GM23338 (cell line): ENCODE measurements around the gene KCNJ8. TPM values are rescaled to one million over a fixed set of nuclear protein-coding genes. Genes with fewer than 3 reads are reported as not detected.

Experiments used
- ATAC-seq: fragments of 200-7000 bp; cut with Tn5 transposase; 3 replicates; pipeline ENCODE4 v1.9.1; 2020
- DNase-seq: peaks from one replicate; pipeline ENCODE4 v3.0.0-alpha.2; 2015; ENCODE audit warnings: low spot score
- H2AFZ ChIP-seq: fragments of 200-600 bp; sonication (generic); 2 replicates; pipeline ENCODE4 v1.8.0; 2016; ENCODE audit warnings: antibody characterized with exemption, mild to moderate bottlenecking, moderate library complexity
- H3F3A ChIP-seq: fragments of 200-600 bp; sonication (generic); replicated peaks from 2 replicates; pipeline ENCODE4 v1.8.0; 2017; ENCODE audit warnings: antibody characterized with exemption, mixed run types, low read depth
- H3K27ac ChIP-seq: fragments of 200-600 bp; sonication (generic); 2 replicates; pipeline ENCODE4 v1.6.1; 2016; ENCODE audit warnings: low read depth
- H3K27me3 ChIP-seq: fragments of 200-600 bp; sonication (generic); 2 replicates; pipeline ENCODE4 v1.8.0; 2016; ENCODE audit warnings: mild to moderate bottlenecking, mixed run types, moderate library complexity; ENCODE audit not compliant: insufficient read depth
- H3K36me3 ChIP-seq: fragments of 200-600 bp; sonication (generic); 2 replicates; pipeline ENCODE4 v1.8.0; 2016; ENCODE audit warnings: mild to moderate bottlenecking; ENCODE audit not compliant: insufficient read depth
- H3K4me1 ChIP-seq: fragments of 200-600 bp; sonication (generic); 2 replicates; pipeline ENCODE4 v1.8.0; 2016; ENCODE audit warnings: mild to moderate bottlenecking, moderate library complexity; ENCODE audit not compliant: insufficient read depth
- H3K4me2 ChIP-seq: fragments of 200-600 bp; sonication (generic); 2 replicates; pipeline ENCODE4 v1.7.1; 2017; ENCODE audit warnings: mixed run types
- H3K4me3 ChIP-seq: fragments of 200-600 bp; sonication (generic); 2 replicates; pipeline ENCODE4 v1.6.1; 2016; ENCODE audit warnings: mixed run types
- H3K79me2 ChIP-seq: fragments of 200-600 bp; sonication (generic); replicated peaks from 2 replicates; pipeline ENCODE4 v1.8.0; 2017; ENCODE audit warnings: mild to moderate bottlenecking; ENCODE audit not compliant: insufficient read depth
- H3K9me2 ChIP-seq: fragments of 200-600 bp; sonication (generic); 2 replicates; pipeline ENCODE4 v1.8.0; 2017; ENCODE audit not compliant: insufficient read depth
- H4K20me1 ChIP-seq: fragments of 200-600 bp; sonication (generic); replicated peaks from 2 replicates; pipeline ENCODE4 v1.8.0; 2017; ENCODE audit warnings: mild to moderate bottlenecking; ENCODE audit not compliant: insufficient read depth
- H3K27ac Mint-ChIP-seq: 2 replicates; pipeline ENCODE4 v1.8.0; 2020; ENCODE audit warnings: inconsistent platforms, mild to moderate bottlenecking, moderate library complexity, mixed read lengths
- H3K27me3 Mint-ChIP-seq: 3 replicates; pipeline ENCODE4 v1.8.0; 2022; ENCODE audit warnings: low read depth, mild to moderate bottlenecking, moderate library complexity, mixed read lengths, inconsistent platforms; ENCODE audit not compliant: insufficient read depth, poor library complexity
- H3K36me3 Mint-ChIP-seq: 3 replicates; pipeline ENCODE4 v1.8.0; 2021; ENCODE audit warnings: low read depth, mild to moderate bottlenecking, inconsistent platforms, moderate library complexity, mixed read lengths
- H3K4me1 Mint-ChIP-seq: 3 replicates; pipeline ENCODE4 v1.8.0; 2020; ENCODE audit warnings: mild to moderate bottlenecking, inconsistent platforms, mixed read lengths
- H3K4me3 Mint-ChIP-seq: 3 replicates; pipeline ENCODE4 v1.8.0; 2021; ENCODE audit warnings: moderate library complexity, mild to moderate bottlenecking, inconsistent platforms, mixed read lengths
- H3K9me3 Mint-ChIP-seq: 3 replicates; pipeline ENCODE4 v1.8.0; 2020; ENCODE audit warnings: moderate library complexity, mild to moderate bottlenecking, inconsistent platforms, mixed read lengths
- CREB1 ChIP-seq: fragments of 250-450 bp; sonication (Bioruptor Pico); IDR thresholded peaks from 2 replicates; pipeline ENCODE4 v1.5.0; 2020; ENCODE audit warnings: low read depth, mild to moderate bottlenecking, moderate library complexity
- CTCF ChIP-seq, 2 experiments: fragments of 200-600 bp in 1 of 2; sonication (generic) in 1 of 2; conservative IDR thresholded peaks; 2 replicates each; pipeline versions ENCODE4 v1.5.1 to v1.6.1; 2016 to 2017; ENCODE audit warnings: antibody characterized with exemption in 2 of 2, low read depth in 2 of 2, mild to moderate bottlenecking in 2 of 2, moderate library complexity in 1 of 2
- ETS1 ChIP-seq: IDR thresholded peaks from 2 replicates; pipeline ENCODE4 v1.6.1; 2016; ENCODE audit warnings: antibody characterized with exemption
- EZH2 ChIP-seq: fragments of 200-600 bp; sonication (generic); IDR thresholded peaks from one replicate; pipeline ENCODE4 v1.8.0; 2017; ENCODE audit warnings: antibody characterized with exemption, mild to moderate bottlenecking, low read depth; ENCODE audit not compliant: unreplicated experiment
- EZH2phosphoT487 ChIP-seq: fragments of 200-600 bp; sonication (generic); IDR thresholded peaks from one replicate; pipeline ENCODE4 v1.8.1; 2018; ENCODE audit warnings: antibody characterized with exemption; ENCODE audit not compliant: unreplicated experiment
- JUNB ChIP-seq: IDR thresholded peaks from one replicate; pipeline ENCODE4 v1.6.1; 2016; ENCODE audit warnings: antibody characterized with exemption; ENCODE audit not compliant: unreplicated experiment
- NANOG ChIP-seq: IDR thresholded peaks from 2 replicates; pipeline ENCODE4 v1.6.1; 2016; ENCODE audit warnings: antibody characterized with exemption, borderline replicate concordance
- POLR2AphosphoS5 ChIP-seq: IDR thresholded peaks from 2 replicates; pipeline ENCODE4 v1.6.1; 2016; ENCODE audit warnings: antibody characterized with exemption, low read depth
- REST ChIP-seq: IDR thresholded peaks from one replicate; pipeline ENCODE4 v1.6.1; 2018; ENCODE audit warnings: antibody characterized with exemption; ENCODE audit not compliant: unreplicated experiment
- STAT1 ChIP-seq: IDR thresholded peaks from one replicate; pipeline ENCODE4 v1.6.1; 2016; ENCODE audit warnings: antibody characterized with exemption; ENCODE audit not compliant: unreplicated experiment
- ZNF114 ChIP-seq: fragments of 250-450 bp; sonication (Bioruptor Pico); IDR thresholded peaks from 2 replicates; pipeline ENCODE4 v1.5.0; 2020; ENCODE audit warnings: mild to moderate bottlenecking, moderate library complexity
- ZNF331 ChIP-seq: fragments of 250-450 bp; sonication (Bioruptor Pico); IDR thresholded peaks from 2 replicates; pipeline ENCODE4 v1.5.0; 2020; ENCODE audit warnings: low read depth, mild to moderate bottlenecking, moderate library complexity
- polyA plus RNA-seq: library from polyadenylated mRNA; unstranded; fragments of >200 nt; fragmentation: Nextera tagmentation; extraction: Ambion mirVana; gene quantifications from 2 replicates; pipeline ENCODE4 v1.2.1, GENCODE V29; 2016
- total RNA-seq: library from RNA; depleted of rRNA; stranded (reverse); fragments of >200 nt; shearing (Covaris generic); gene quantifications from 2 replicates; pipeline ENCODE4 v1.2.3, GENCODE V29; 2014
- TF ChIP-seq, protein P1 (sequence below): fragments of 250-450 bp; sonication (Bioruptor Pico); IDR thresholded peaks from 2 replicates; pipeline ENCODE4 v1.5.0; 2020; ENCODE audit warnings: mild to moderate bottlenecking, moderate library complexity

KCNJ8 gene
- total and polyA plus RNA-seq, 2 experiments from 2014 or later: 0.82 to 0.87 TPM

GRCh38 chr12:21766403-21766802 lies 8.1 kb downstream of the KCNJ8 start:
- Histone ChIP-seq H3K27me3 (no peaks in the 10 kb centered on the region), H3K4me2 (no peak overlapping the region), H3K79me2 (no peaks in the 10 kb centered on the region), H3K27ac (no peak overlapping the region), H3K9me2 (no peaks in the 10 kb centered on the region), H4K20me1 (no peaks in the 10 kb centered on the region), H3F3A (no peaks in the 10 kb centered on the region), H2AFZ (no peak overlapping the region), H3K4me1 (no peaks in the 10 kb centered on the region), H3K36me3 (no peaks in the 10 kb centered on the region), H3K4me3 (no peak overlapping the region)
- TF ChIP-seq REST (no peak), NANOG (no peak), CREB1 (CRISPR knock-in tag) (no peak), ZNF114 (no peak), ZNF331 (CRISPR knock-in tag) (no peak), CTCF (conservative IDR thresholded peaks at IDR 0.05; ENCODE audit: low read depth in 2 of 2) (no peak), POLR2AphosphoS5 (no peak), ETS1 (no peak), EZH2 (no peak), EZH2phosphoT487 (no peak), STAT1 (no peak), JUNB (no peak)
- TF ChIP-seq, protein P1, sequence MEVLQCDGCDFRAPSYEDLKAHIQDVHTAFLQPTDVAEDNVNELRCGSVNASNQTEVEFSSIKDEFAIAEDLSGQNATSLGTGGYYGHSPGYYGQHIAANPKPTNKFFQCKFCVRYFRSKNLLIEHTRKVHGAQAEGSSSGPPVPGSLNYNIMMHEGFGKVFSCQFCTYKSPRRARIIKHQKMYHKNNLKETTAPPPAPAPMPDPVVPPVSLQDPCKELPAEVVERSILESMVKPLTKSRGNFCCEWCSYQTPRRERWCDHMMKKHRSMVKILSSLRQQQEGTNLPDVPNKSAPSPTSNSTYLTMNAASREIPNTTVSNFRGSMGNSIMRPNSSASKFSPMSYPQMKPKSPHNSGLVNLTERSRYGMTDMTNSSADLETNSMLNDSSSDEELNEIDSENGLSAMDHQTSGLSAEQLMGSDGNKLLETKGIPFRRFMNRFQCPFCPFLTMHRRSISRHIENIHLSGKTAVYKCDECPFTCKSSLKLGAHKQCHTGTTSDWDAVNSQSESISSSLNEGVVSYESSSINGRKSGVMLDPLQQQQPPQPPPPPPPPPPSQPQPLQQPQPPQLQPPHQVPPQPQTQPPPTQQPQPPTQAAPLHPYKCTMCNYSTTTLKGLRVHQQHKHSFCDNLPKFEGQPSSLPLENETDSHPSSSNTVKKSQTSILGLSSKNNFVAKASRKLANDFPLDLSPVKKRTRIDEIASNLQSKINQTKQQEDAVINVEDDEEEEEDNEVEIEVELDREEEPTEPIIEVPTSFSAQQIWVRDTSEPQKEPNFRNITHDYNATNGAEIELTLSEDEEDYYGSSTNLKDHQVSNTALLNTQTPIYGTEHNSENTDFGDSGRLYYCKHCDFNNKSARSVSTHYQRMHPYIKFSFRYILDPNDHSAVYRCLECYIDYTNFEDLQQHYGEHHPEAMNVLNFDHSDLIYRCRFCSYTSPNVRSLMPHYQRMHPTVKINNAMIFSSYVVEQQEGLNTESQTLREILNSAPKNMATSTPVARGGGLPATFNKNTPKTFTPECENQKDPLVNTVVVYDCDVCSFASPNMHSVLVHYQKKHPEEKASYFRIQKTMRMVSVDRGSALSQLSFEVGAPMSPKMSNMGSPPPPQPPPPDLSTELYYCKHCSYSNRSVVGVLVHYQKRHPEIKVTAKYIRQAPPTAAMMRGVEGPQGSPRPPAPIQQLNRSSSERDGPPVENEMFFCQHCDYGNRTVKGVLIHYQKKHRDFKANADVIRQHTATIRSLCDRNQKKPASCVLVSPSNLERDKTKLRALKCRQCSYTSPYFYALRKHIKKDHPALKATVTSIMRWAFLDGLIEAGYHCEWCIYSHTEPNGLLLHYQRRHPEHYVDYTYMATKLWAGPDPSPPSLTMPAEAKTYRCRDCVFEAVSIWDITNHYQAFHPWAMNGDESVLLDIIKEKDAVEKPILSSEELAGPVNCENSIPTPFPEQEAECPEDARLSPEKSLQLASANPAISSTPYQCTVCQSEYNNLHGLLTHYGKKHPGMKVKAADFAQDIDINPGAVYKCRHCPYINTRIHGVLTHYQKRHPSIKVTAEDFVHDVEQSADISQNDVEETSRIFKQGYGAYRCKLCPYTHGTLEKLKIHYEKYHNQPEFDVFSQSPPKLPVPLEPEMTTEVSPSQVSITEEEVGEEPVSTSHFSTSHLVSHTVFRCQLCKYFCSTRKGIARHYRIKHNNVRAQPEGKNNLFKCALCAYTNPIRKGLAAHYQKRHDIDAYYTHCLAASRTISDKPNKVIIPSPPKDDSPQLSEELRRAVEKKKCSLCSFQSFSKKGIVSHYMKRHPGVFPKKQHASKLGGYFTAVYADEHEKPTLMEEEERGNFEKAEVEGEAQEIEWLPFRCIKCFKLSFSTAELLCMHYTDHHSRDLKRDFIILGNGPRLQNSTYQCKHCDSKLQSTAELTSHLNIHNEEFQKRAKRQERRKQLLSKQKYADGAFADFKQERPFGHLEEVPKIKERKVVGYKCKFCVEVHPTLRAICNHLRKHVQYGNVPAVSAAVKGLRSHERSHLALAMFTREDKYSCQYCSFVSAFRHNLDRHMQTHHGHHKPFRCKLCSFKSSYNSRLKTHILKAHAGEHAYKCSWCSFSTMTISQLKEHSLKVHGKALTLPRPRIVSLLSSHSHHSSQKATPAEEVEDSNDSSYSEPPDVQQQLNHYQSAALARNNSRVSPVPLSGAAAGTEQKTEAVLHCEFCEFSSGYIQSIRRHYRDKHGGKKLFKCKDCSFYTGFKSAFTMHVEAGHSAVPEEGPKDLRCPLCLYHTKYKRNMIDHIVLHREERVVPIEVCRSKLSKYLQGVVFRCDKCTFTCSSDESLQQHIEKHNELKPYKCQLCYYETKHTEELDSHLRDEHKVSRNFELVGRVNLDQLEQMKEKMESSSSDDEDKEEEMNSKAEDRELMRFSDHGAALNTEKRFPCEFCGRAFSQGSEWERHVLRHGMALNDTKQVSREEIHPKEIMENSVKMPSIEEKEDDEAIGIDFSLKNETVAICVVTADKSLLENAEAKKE (CRISPR knock-in tag): no peak
- DNase-seq (no peak), ATAC-seq (no peak)
- Mint-ChIP-seq H3K36me3 (no peaks in the 10 kb centered on the region), H3K27me3 (no peaks in the 10 kb centered on the region), H3K9me3 (no peaks in the 10 kb centered on the region), H3K27ac (no peak overlapping the region), H3K4me1 (no peaks in the 10 kb centered on the region), H3K4me3 (no peak overlapping the region)
